ENCODE data around the gene MUC5AC. TPM values are rescaled to one million over a fixed set of nuclear protein-coding genes. Genes with fewer than 3 reads are reported as not detected.
A peak's percentile ranks its signal among the peaks of the same experiment; 100 is the strongest.

The MUC5AC gene
- total RNA-seq, 2 experiments from 2014 or later: not detected

GRCh38 chr11:1126935-1127663, 30.7 kb upstream of the MUC5AC start:
- POLR2A ChIA-PET: no interaction called here
- peak in 2 of 14 experiments; percentile 4 to 25 for DNase-seq

GRCh38 chr11:1127664-1128162, 30.0 kb upstream of the MUC5AC start:
- CTCF ChIA-PET: no interaction called here
- peaks cover 4% of the 10 kb centered on the region for H3K9me3 Mint-ChIP-seq

More at GRCh38 chr11:1126935-1127663, 30.7 kb upstream of the MUC5AC start:
- H3K27me3 Mint-ChIP-seq: peaks cover 16% of the 10 kb centered on the region
- no peak overlapping the region for H3K4me3 ChIP-seq (ENCODE audit: low read length)
- CTCF ChIA-PET: no interaction called here
- TF ChIP-seq, protein P1, sequence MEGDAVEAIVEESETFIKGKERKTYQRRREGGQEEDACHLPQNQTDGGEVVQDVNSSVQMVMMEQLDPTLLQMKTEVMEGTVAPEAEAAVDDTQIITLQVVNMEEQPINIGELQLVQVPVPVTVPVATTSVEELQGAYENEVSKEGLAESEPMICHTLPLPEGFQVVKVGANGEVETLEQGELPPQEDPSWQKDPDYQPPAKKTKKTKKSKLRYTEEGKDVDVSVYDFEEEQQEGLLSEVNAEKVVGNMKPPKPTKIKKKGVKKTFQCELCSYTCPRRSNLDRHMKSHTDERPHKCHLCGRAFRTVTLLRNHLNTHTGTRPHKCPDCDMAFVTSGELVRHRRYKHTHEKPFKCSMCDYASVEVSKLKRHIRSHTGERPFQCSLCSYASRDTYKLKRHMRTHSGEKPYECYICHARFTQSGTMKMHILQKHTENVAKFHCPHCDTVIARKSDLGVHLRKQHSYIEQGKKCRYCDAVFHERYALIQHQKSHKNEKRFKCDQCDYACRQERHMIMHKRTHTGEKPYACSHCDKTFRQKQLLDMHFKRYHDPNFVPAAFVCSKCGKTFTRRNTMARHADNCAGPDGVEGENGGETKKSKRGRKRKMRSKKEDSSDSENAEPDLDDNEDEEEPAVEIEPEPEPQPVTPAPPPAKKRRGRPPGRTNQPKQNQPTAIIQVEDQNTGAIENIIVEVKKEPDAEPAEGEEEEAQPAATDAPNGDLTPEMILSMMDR (IDR thresholded peaks at IDR 0.05): no peak
- H3K27ac ChIP-seq (ENCODE audit: low read depth in 1 of 2, low read length in 2 of 2): no peak overlapping the region
- peaks cover 4% of the 10 kb centered on the region for H3K9me3 Mint-ChIP-seq
- H3K27ac Mint-ChIP-seq: no peak overlapping the region
- no peaks in the 10 kb centered on the region for H3K36me3 Mint-ChIP-seq (ENCODE audit: low read depth)
- ATAC-seq (ENCODE audit: poor library complexity): no peak
- H3K4me1 Mint-ChIP-seq (ENCODE audit: low read depth): no peaks in the 10 kb centered on the region
- no peaks in the 10 kb centered on the region for H3K4me1 ChIP-seq (ENCODE audit: insufficient read depth, low read length)
- peaks cover 0 to 42% of the 10 kb centered on the region in 2 experiments for H3K9me3 ChIP-seq (ENCODE audit: control insufficient read depth in 1 of 2, insufficient read depth in 1 of 2, low read length in 2 of 2)
- intact Hi-C loops (cut with DNase I, micrococcal nuclease): no loop called here
- H3K4me3 Mint-ChIP-seq: no peak overlapping the region
- H3K27me3 ChIP-seq (ENCODE audit: control insufficient read depth in 1 of 2, insufficient read depth in 2 of 2, low read length in 2 of 2): peaks cover 0 to 2% of the 10 kb centered on the region in 2 experiments
- H3K36me3 ChIP-seq (ENCODE audit: insufficient read depth, low read length): no peaks in the 10 kb centered on the region

GRCh38 chr11:1128311-1129142, 29.2 kb upstream of the MUC5AC start:
- Histone ChIP-seq H3K36me3 (ENCODE audit: insufficient read depth, low read length) (no peaks in the 10 kb centered on the region), H3K27ac (ENCODE audit: low read depth in 1 of 2, low read length in 2 of 2) (no peak overlapping the region), H3K9me3 (ENCODE audit: control insufficient read depth in 1 of 2, insufficient read depth in 1 of 2, low read length in 2 of 2) (peaks cover 2 to 53% of the 10 kb centered on the region in 2 experiments), H3K4me3 (ENCODE audit: low read length) (no peak overlapping the region), H3K27me3 (ENCODE audit: control insufficient read depth in 1 of 2, insufficient read depth in 2 of 2, low read length in 2 of 2) (peaks cover 0 to 2% of the 10 kb centered on the region in 2 experiments), H3K4me1 (ENCODE audit: insufficient read depth, low read length) (no peaks in the 10 kb centered on the region)
- Mint-ChIP-seq H3K27me3 (peaks cover 18% of the 10 kb centered on the region), H3K9me3 (peaks cover 8% of the 10 kb centered on the region), H3K4me1 (ENCODE audit: low read depth) (no peaks in the 10 kb centered on the region), H3K36me3 (ENCODE audit: low read depth) (no peaks in the 10 kb centered on the region), H3K27ac (no peak overlapping the region), H3K4me3 (no peak overlapping the region)
- TF ChIP-seq, protein P1 (IDR thresholded peaks at IDR 0.05): no peak
- ChIA-PET CTCF (no interaction called here), POLR2A (no interaction called here)
- ATAC-seq (ENCODE audit: poor library complexity): no peak
- peak in 1 of 14 experiments; percentile 14 for DNase-seq
- intact Hi-C loops (cut with DNase I, micrococcal nuclease): no loop called here

More at GRCh38 chr11:1127664-1128162, 30.0 kb upstream of the MUC5AC start:
- H3K4me1 Mint-ChIP-seq (ENCODE audit: low read depth): no peaks in the 10 kb centered on the region
- no peak overlapping the region for H3K27ac ChIP-seq (ENCODE audit: low read depth in 1 of 2, low read length in 2 of 2)
- no peaks in the 10 kb centered on the region for H3K36me3 ChIP-seq (ENCODE audit: insufficient read depth, low read length)
- peaks cover 19% of the 10 kb centered on the region for H3K27me3 Mint-ChIP-seq
- ATAC-seq (ENCODE audit: poor library complexity): no peak
- H3K27ac Mint-ChIP-seq: no peak overlapping the region
- DNase-seq: peak in 1 of 14 experiments; percentile 5
- H3K4me3 ChIP-seq (ENCODE audit: low read length): no peak overlapping the region
- TF ChIP-seq, protein P1 (IDR thresholded peaks at IDR 0.05): no peak
- H3K9me3 ChIP-seq (ENCODE audit: control insufficient read depth in 1 of 2, insufficient read depth in 1 of 2, low read length in 2 of 2): peaks cover 0 to 48% of the 10 kb centered on the region in 2 experiments
- no peak overlapping the region for H3K4me3 Mint-ChIP-seq
- peaks cover 0 to 2% of the 10 kb centered on the region in 2 experiments for H3K27me3 ChIP-seq (ENCODE audit: control insufficient read depth in 1 of 2, insufficient read depth in 2 of 2, low read length in 2 of 2)
- intact Hi-C loops (cut with DNase I, micrococcal nuclease): no loop called here
- POLR2A ChIA-PET: no interaction called here
- H3K4me1 ChIP-seq (ENCODE audit: insufficient read depth, low read length): no peaks in the 10 kb centered on the region
- no peaks in the 10 kb centered on the region for H3K36me3 Mint-ChIP-seq (ENCODE audit: low read depth)
